ENCODE results near the gene FRMD4A. TPM values are rescaled to one million over a fixed set of nuclear protein-coding genes. Genes with fewer than 3 reads are reported as not detected.

The FRMD4A gene
- total and polyA plus RNA-seq, 2 of the 4 experiments (the other 2 are of a cell fraction) = 30.3 to 68.8 TPM

- H3K4me2 ChIP-seq (ENCODE audit: low read depth, low read length) = no peak overlapping the region
- ChIA-PET CTCF (interaction anchor here (0.6 to 1.5 kb wide), 2 partner anchors 8 to 284 kb away, joined by 3 to 8 read pairs; no protein-coding TSS in a partner anchor), POLR2A (ENCODE audit: unreplicated experiment) (interaction anchor here (0.9 kb wide), 1 partner anchor 10 kb away, joined by 3 read pairs; no protein-coding TSS in a partner anchor)
- H2AFZ ChIP-seq (replicated peaks; ENCODE audit: low read length, poor library complexity) = no peak overlapping the region
- intact Hi-C loops (cut with micrococcal nuclease) (loop anchor here (5.0 to 10.0 kb wide), 3 partner anchors 202 to 912 kb away; no protein-coding TSS in a partner anchor), in situ Hi-C loops (cut with MboI; ENCODE audit: low sequenced_read_pairs) (loop anchor here (25.0 kb wide), 1 partner anchor 617 kb away; no protein-coding TSS in a partner anchor), dilution Hi-C loops (cut with HindIII; ENCODE audit: low sequenced_read_pairs, unreplicated experiment) (no loop called here)
- H3K4me1 ChIP-seq (ENCODE audit: control insufficient read depth, insufficient read depth, low read length) = no peaks in the 10 kb centered on the region
- no peak overlapping the region for H4K5ac ChIP-seq (ENCODE audit: low read depth, low read length)
- no peak overlapping the region for H3K23ac ChIP-seq (ENCODE audit: low read depth, low read length)
- DNase-seq = no peak
- H3K79me1 ChIP-seq (ENCODE audit: low read depth in 1 of 2, low read length in 2 of 2) = no peaks in the 10 kb centered on the region
- H4K8ac ChIP-seq (ENCODE audit: low read depth in 2 of 2, low read length in 2 of 2) = no peak overlapping the region
- no peak overlapping the region for H2AK9ac ChIP-seq (replicated peaks; ENCODE audit: low read depth, low read length, poor library complexity)
- 20% methylated on average over 1 of the region's 6 CpGs; no CpG with 5 or more reads in 1 of the 2 experiments for WGBS, 2 experiments (ENCODE audit: extremely low coverage in 2 of 2, insufficient read length in 1 of 2)
- no peak for ATAC-seq (ENCODE audit: low read depth)
- peaks cover 21% of the 10 kb centered on the region for H3K27me3 ChIP-seq (ENCODE audit: control insufficient read depth, insufficient read depth, low read length)
- no peaks in the 10 kb centered on the region for H3K9me3 ChIP-seq (ENCODE audit: control insufficient read depth, insufficient read depth, low read length)
- BruUV-seq (replicated peaks) = no TSS peak
- no peak overlapping the region for H2AK5ac ChIP-seq (ENCODE audit: low read depth, low read length)
- TF ChIP-seq SMC3 (IDR thresholded peaks at IDR 0.05; ENCODE audit: low read depth, low read length) (no peak), RFX5 (IDR thresholded peaks at IDR 0.05; ENCODE audit: low read depth, low read length) (no peak), CEBPB (IDR thresholded peaks at IDR 0.05; ENCODE audit: low read depth, low read length) (no peak), MAZ (IDR thresholded peaks at IDR 0.05; ENCODE audit: borderline replicate concordance, low read depth, low read length) (no peak), MXI1 (IDR thresholded peaks at IDR 0.05; ENCODE audit: borderline replicate concordance, low read depth, low read length) (no peak), RAD21 (IDR thresholded peaks at IDR 0.05; ENCODE audit: low read length) (no peak), POLR2A (IDR thresholded peaks at IDR 0.05; ENCODE audit: low read depth, low read length) (no peak), BHLHE40 (IDR thresholded peaks at IDR 0.05; ENCODE audit: low read depth, low read length) (no peak), RCOR1 (IDR thresholded peaks at IDR 0.05; ENCODE audit: insufficient replicate concordance, low read length) (no peak)
- no peaks in the 10 kb centered on the region for H3K9me1 ChIP-seq (ENCODE audit: insufficient read depth, low read length)
- no peak overlapping the region for H3K14ac ChIP-seq (replicated peaks; ENCODE audit: low read depth, low read length)
- no peaks in the 10 kb centered on the region for H3K36me3 ChIP-seq (ENCODE audit: control insufficient read depth, insufficient read depth, low read length)
- no peak overlapping the region for H2BK5ac ChIP-seq (ENCODE audit: low read depth, low read length, poor library complexity, severe bottlenecking)
- H4K91ac ChIP-seq (ENCODE audit: insufficient read depth, low read depth, low read length) = no peak overlapping the region; the same call in 1 of the 2 replicates
- no peak overlapping the region for H3K4ac ChIP-seq (ENCODE audit: low read depth, low read length)
- H3K9ac ChIP-seq (ENCODE audit: low read depth, low read length) = no peak overlapping the region
- no peak overlapping the region for H2BK20ac ChIP-seq (ENCODE audit: low read depth, low read length)
- no peak overlapping the region for H3K56ac ChIP-seq (ENCODE audit: extremely low read depth, insufficient read depth, low read length)
- no peak overlapping the region for H2BK15ac ChIP-seq (ENCODE audit: low read depth, low read length)
- H3K18ac ChIP-seq (ENCODE audit: low read depth, low read length) = peak overlapping the region; percentile 35; the same call in 1 of the 2 replicates
- H3K27ac ChIP-seq (ENCODE audit: insufficient read depth, low read length) = no peak overlapping the region
- no peak overlapping the region for H3K4me3 ChIP-seq (ENCODE audit: insufficient read depth, low read depth, low read length)
- no peaks in the 10 kb centered on the region for H4K20me1 ChIP-seq (ENCODE audit: insufficient read depth, low read length)
- H2BK120ac ChIP-seq (ENCODE audit: low read depth, low read length) = no peak overlapping the region
These were observed 135.3 kb downstream of the FRMD4A start for GRCh38 chr10:14195433-14195832.

Measured in IMR-90 (cell line).